HepG2 (cell line): Measurements from ENCODE around the gene SRBD1. TPM values are rescaled to one million over a fixed set of nuclear protein-coding genes. Genes with fewer than 3 reads are reported as not detected.

Experiments used
- ATF3 ChIP-seq: sonication (generic); formaldehyde crosslinking; IDR thresholded peaks from 2 replicates; pipeline ENCODE4 v1.4.0; 2020; ENCODE audit warnings: missing genetic modification reagents
- ETV6 ChIP-seq: sonication (generic); formaldehyde crosslinking; conservative IDR thresholded peaks from 2 replicates; pipeline ENCODE4 v1.4.0; 2020; ENCODE audit warnings: missing genetic modification reagents
- GRHL1 ChIP-seq: sonication (generic); formaldehyde crosslinking; conservative IDR thresholded peaks from 2 replicates; pipeline ENCODE4 v1.8.0; 2022; ENCODE audit warnings: missing genetic modification reagents
- IKZF1 ChIP-seq: fragments of 450-650 bp; IDR thresholded peaks from 2 replicates; pipeline ENCODE4 v1.7.1; 2016
- IRF9 ChIP-seq: sonication (generic); formaldehyde crosslinking; IDR thresholded peaks from 2 replicates; pipeline ENCODE4 v1.8.0; 2022; ENCODE audit warnings: missing genetic modification reagents, mild to moderate bottlenecking, borderline replicate concordance
- KAT2B ChIP-seq: fragments of 150-350 bp; IDR thresholded peaks from 2 replicates; pipeline ENCODE4 v1.6.1; 2014; ENCODE audit warnings: low read depth, low read length, borderline replicate concordance
- KMT2B ChIP-seq: IDR thresholded peaks from 2 replicates; pipeline ENCODE4 v1.6.1; 2016; ENCODE audit warnings: missing genetic modification reagents, missing compliant biosample characterization
- MTF2 ChIP-seq: sonication (generic); formaldehyde crosslinking; IDR thresholded peaks from 2 replicates; pipeline ENCODE4 v1.5.0; 2020; ENCODE audit warnings: missing genetic modification reagents, borderline replicate concordance
- NR2F2 ChIP-seq: IDR thresholded peaks from 2 replicates; pipeline ENCODE4 v1.6.1; 2012; ENCODE audit warnings: low read depth, inconsistent platforms, borderline replicate concordance
- PCBP2 ChIP-seq: fragments of 200-400 bp; formaldehyde crosslinking; optimal IDR thresholded peaks from 2 replicates; pipeline ENCODE3; 2018; ENCODE audit warnings: low read length, low read depth; ENCODE audit not compliant: poor library complexity, severe bottlenecking
- PHF21A ChIP-seq: sonication (generic); formaldehyde crosslinking; IDR thresholded peaks from 2 replicates; pipeline ENCODE4 v1.5.0; 2020; ENCODE audit warnings: mild to moderate bottlenecking, missing genetic modification reagents
- SALL1 ChIP-seq: sonication (generic); formaldehyde crosslinking; IDR thresholded peaks from 2 replicates; pipeline ENCODE4 v1.8.0; 2022; ENCODE audit warnings: mild to moderate bottlenecking, missing genetic modification reagents
- SMAD9 ChIP-seq: sonication (generic); formaldehyde crosslinking; IDR thresholded peaks from 2 replicates; pipeline ENCODE4 v1.5.1; 2020; ENCODE audit warnings: mild to moderate bottlenecking, missing genetic modification reagents
- SMC3 ChIP-seq: IDR thresholded peaks from 2 replicates; pipeline ENCODE4 v1.6.1; 2011; ENCODE audit warnings: low read length, improper control_type of control experiment
- THYN1 ChIP-seq: sonication (generic); formaldehyde crosslinking; IDR thresholded peaks from 2 replicates; pipeline ENCODE4 v1.8.1; 2023; ENCODE audit warnings: low read depth, mild to moderate bottlenecking, moderate library complexity, missing genetic modification reagents, borderline replicate concordance
- U2AF1 ChIP-seq: fragments of 200-400 bp; formaldehyde crosslinking; optimal IDR thresholded peaks from 2 replicates; pipeline ENCODE3; 2017; ENCODE audit warnings: mild to moderate bottlenecking, low read depth, low read length
- ZBTB49 ChIP-seq: sonication (generic); formaldehyde crosslinking; IDR thresholded peaks from 2 replicates; pipeline ENCODE4 v1.4.0; 2020; ENCODE audit warnings: missing genetic modification reagents, borderline replicate concordance
- ZNF563 ChIP-seq: sonication (generic); formaldehyde crosslinking; IDR thresholded peaks from 2 replicates; pipeline ENCODE4 v1.8.0; 2022; ENCODE audit warnings: mild to moderate bottlenecking, moderate library complexity, missing genetic modification reagents
- ZNF670 ChIP-seq: sonication (generic); formaldehyde crosslinking; IDR thresholded peaks from 2 replicates; pipeline ENCODE4 v1.8.0; 2022; ENCODE audit warnings: mild to moderate bottlenecking, missing genetic modification reagents, borderline replicate concordance
- ZNF788 ChIP-seq: sonication (generic); formaldehyde crosslinking; IDR thresholded peaks from 2 replicates; pipeline ENCODE4 v1.5.0; 2020; ENCODE audit warnings: mild to moderate bottlenecking, missing genetic modification reagents, borderline replicate concordance
- polyA plus RNA-seq, 8 experiments: library from polyadenylated mRNA; depleted of rRNA in 3 of 8; stranded (reverse) in 7 of 8; unstranded in 1 of 8; fragments of >200 nt; fragmentation: Illumina TruSeq in 4 of 8; extraction: Trizol in 4 of 8; gene quantifications; 2 replicates each; pipeline versions ENCODE4 v1.2.1 to v1.2.3, GENCODE V29; 2011 to 2016; ENCODE audit warnings: low read depth in 4 of 8, missing spikeins in 1 of 8, mixed read lengths in 1 of 8; ENCODE audit not compliant: insufficient read depth in 1 of 8
- total RNA-seq, 5 experiments: library from RNA; depleted of rRNA; stranded (reverse); fragments of >200 nt; fragmentation: Illumina TruSeq; extraction: Trizol; gene quantifications; 2 replicates each; pipeline ENCODE4 v1.2.3, GENCODE V29; 2016; ENCODE audit warnings: low read depth in 1 of 5

Gene SRBD1
- total and polyA plus RNA-seq, 2 of the 13 experiments (the other 11 are each of a cell fraction or from before 2014, with no cell fraction given) = 3.2 to 23.9 TPM

GRCh38 chr2:45649858-45650811, 39.1 kb upstream of the SRBD1 start (continued):
- TF ChIP-seq IRF9 (no peak), IKZF1 (no peak), GRHL1 (CRISPR knock-in tag) (no peak), KMT2B (CRISPR knock-in tag) (peak; percentile 47; the same call in 1 of the 2 replicates), ETV6 (peak; percentile 54; the same call in 1 of the 2 replicates), PHF21A (CRISPR knock-in tag) (peak; percentile 83), U2AF1 (peak; percentile 70), THYN1 (CRISPR knock-in tag) (no peak), ATF3 (CRISPR knock-in tag) (no peak), ZBTB49 (CRISPR knock-in tag) (no peak), ZNF670 (no peak), NR2F2 (peak; percentile 45; the same call in 1 of the 2 replicates), MTF2 (CRISPR knock-in tag) (peak; percentile 56; the same call in 1 of the 2 replicates), PCBP2 (no peak), KAT2B (no peak), SMAD9 (CRISPR knock-in tag) (no peak), SMC3 (no peak), ZNF563 (CRISPR knock-in tag) (no peak), SALL1 (peak; percentile 73), ZNF788 (peak; percentile 72; the same call in 1 of the 2 replicates)
